SK-N-SH (cell line): ENCODE measurements around the gene PDPK1.
"Not testable (repeated sequence)": the region's sequence is repeated elsewhere in the genome, so short reads cannot be mapped to it uniquely, and the experiment has no call there.

ENCODE experiments used
- CTCF ChIP-seq: fragments of 200-600 bp; sonication (generic); IDR thresholded peaks from 2 replicates; pipeline ENCODE4 v1.6.1; 2017; ENCODE audit warnings: antibody characterized with exemption, mild to moderate bottlenecking, moderate library complexity
- EP300 ChIP-seq, 2 experiments: IDR thresholded peaks; 2 replicates each; pipeline versions ENCODE4 v1.4.0 to v1.6.1; 2012; ENCODE audit warnings: borderline replicate concordance in 1 of 2, low read depth in 1 of 2, low read length in 1 of 2
- FOSL2 ChIP-seq: IDR thresholded peaks from 2 replicates; pipeline ENCODE4 v1.4.0; 2012; ENCODE audit warnings: low read depth, mild to moderate bottlenecking, moderate library complexity, borderline replicate concordance
- FOXM1 ChIP-seq: IDR thresholded peaks from 2 replicates; pipeline ENCODE4 v1.4.0; 2012; ENCODE audit warnings: low read depth, mild to moderate bottlenecking
- IRF3 ChIP-seq: fragments of 150-350 bp; IDR thresholded peaks from 2 replicates; pipeline ENCODE4 v1.6.1; 2016; ENCODE audit warnings: mild to moderate bottlenecking, low read depth, low read length
- MXI1 ChIP-seq: IDR thresholded peaks from 2 replicates; pipeline ENCODE4 v1.6.1; 2012; ENCODE audit warnings: mild to moderate bottlenecking, low read depth, low read length, improper control_type of control experiment
- RAD21 ChIP-seq: IDR thresholded peaks from 2 replicates; pipeline ENCODE4 v1.6.1; 2012; ENCODE audit warnings: mild to moderate bottlenecking, low read length
- RFX5 ChIP-seq: IDR thresholded peaks from 2 replicates; pipeline ENCODE4 v1.6.1; 2012; ENCODE audit warnings: mild to moderate bottlenecking, improper control_type of control experiment, low read length
- RXRA ChIP-seq: IDR thresholded peaks from 2 replicates; pipeline ENCODE4 v1.4.0; 2012; ENCODE audit warnings: low read depth, mild to moderate bottlenecking, borderline replicate concordance
- SMC3 ChIP-seq: IDR thresholded peaks from 2 replicates; pipeline ENCODE4 v1.6.1; 2012; ENCODE audit warnings: low read depth, low read length, improper control_type of control experiment
- ZBTB33 ChIP-seq: IDR thresholded peaks from 2 replicates; pipeline ENCODE4 v1.4.0; 2012; ENCODE audit warnings: low read depth, borderline replicate concordance
- TF ChIP-seq, protein P1 (sequence below): IDR thresholded peaks from 2 replicates; pipeline ENCODE4 v1.6.1; 2012; ENCODE audit warnings: mild to moderate bottlenecking, low read depth, low read length, moderate library complexity
- TF ChIP-seq, protein P2 (sequence below): fragments of 150-350 bp; IDR thresholded peaks from 2 replicates; pipeline ENCODE4 v1.6.1; 2017; ENCODE audit warnings: antibody characterized with exemption, low read length, low read depth, borderline replicate concordance
- TF ChIP-seq, protein P3 (sequence below): IDR thresholded peaks from 2 replicates; pipeline ENCODE4 v1.4.0; 2012; ENCODE audit warnings: low read depth, borderline replicate concordance

GRCh38 chr16:2601301-2602025, 63.6 kb downstream of the PDPK1 start:
- TF ChIP-seq CTCF; FOXM1; EP300 (IDR thresholded peaks at IDR 0.05; ENCODE audit: borderline replicate concordance in 1 of 2, low read depth in 1 of 2, low read length in 1 of 2); RXRA; ZBTB33; RFX5; FOSL2; SMC3; IRF3; MXI1; RAD21: not testable (repeated sequence)
- TF ChIP-seq, protein P1, sequence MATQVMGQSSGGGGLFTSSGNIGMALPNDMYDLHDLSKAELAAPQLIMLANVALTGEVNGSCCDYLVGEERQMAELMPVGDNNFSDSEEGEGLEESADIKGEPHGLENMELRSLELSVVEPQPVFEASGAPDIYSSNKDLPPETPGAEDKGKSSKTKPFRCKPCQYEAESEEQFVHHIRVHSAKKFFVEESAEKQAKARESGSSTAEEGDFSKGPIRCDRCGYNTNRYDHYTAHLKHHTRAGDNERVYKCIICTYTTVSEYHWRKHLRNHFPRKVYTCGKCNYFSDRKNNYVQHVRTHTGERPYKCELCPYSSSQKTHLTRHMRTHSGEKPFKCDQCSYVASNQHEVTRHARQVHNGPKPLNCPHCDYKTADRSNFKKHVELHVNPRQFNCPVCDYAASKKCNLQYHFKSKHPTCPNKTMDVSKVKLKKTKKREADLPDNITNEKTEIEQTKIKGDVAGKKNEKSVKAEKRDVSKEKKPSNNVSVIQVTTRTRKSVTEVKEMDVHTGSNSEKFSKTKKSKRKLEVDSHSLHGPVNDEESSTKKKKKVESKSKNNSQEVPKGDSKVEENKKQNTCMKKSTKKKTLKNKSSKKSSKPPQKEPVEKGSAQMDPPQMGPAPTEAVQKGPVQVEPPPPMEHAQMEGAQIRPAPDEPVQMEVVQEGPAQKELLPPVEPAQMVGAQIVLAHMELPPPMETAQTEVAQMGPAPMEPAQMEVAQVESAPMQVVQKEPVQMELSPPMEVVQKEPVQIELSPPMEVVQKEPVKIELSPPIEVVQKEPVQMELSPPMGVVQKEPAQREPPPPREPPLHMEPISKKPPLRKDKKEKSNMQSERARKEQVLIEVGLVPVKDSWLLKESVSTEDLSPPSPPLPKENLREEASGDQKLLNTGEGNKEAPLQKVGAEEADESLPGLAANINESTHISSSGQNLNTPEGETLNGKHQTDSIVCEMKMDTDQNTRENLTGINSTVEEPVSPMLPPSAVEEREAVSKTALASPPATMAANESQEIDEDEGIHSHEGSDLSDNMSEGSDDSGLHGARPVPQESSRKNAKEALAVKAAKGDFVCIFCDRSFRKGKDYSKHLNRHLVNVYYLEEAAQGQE, result not testable (repeated sequence)
- TF ChIP-seq, protein P2, sequence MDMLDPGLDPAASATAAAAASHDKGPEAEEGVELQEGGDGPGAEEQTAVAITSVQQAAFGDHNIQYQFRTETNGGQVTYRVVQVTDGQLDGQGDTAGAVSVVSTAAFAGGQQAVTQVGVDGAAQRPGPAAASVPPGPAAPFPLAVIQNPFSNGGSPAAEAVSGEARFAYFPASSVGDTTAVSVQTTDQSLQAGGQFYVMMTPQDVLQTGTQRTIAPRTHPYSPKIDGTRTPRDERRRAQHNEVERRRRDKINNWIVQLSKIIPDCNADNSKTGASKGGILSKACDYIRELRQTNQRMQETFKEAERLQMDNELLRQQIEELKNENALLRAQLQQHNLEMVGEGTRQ, result not testable (repeated sequence)
- TF ChIP-seq, protein P3, sequence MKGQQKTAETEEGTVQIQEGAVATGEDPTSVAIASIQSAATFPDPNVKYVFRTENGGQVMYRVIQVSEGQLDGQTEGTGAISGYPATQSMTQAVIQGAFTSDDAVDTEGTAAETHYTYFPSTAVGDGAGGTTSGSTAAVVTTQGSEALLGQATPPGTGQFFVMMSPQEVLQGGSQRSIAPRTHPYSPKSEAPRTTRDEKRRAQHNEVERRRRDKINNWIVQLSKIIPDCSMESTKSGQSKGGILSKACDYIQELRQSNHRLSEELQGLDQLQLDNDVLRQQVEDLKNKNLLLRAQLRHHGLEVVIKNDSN, result not testable (repeated sequence)
